AG04449 (cell line): ENCODE data around the gene PSMC6.
"Not testable (repeated sequence)": the region's sequence is repeated elsewhere in the genome, so short reads cannot be mapped to it uniquely, and the experiment has no call there.

Experiments used
- CTCF ChIA-PET: fragments of 350-600 bp; formaldehyde crosslinking; extraction: SDS; loops from one replicate; lab custom pipeline; 2021; ENCODE audit warnings: antibody characterized with exemption; lab: Yijun Ruan, JAX
- POLR2A ChIA-PET: fragments of 400-600, 350-600 bp; formaldehyde crosslinking; extraction: SDS; loops from one replicate; lab custom pipeline; 2020; ENCODE audit warnings: antibody characterized with exemption, inconsistent platforms; lab: Yijun Ruan, JAX
- DNase-seq: peaks from one replicate; pipeline ENCODE4 v3.0.0-alpha.2; 2010; ENCODE audit warnings: low read depth, low spot score
- H3K4me3 ChIP-seq: 2 replicates; pipeline ENCODE4 v1.5.1; 2011; ENCODE audit warnings: low read depth, mild to moderate bottlenecking, control low read depth, low read length
- CTCF ChIP-seq: IDR thresholded peaks from one replicate; pipeline ENCODE4 v1.5.1; 2011; ENCODE audit warnings: mild to moderate bottlenecking, moderate library complexity, low read length, control low read depth, inconsistent platforms; ENCODE audit not compliant: insufficient read depth; ENCODE audit errors: missing control alignments

Gene PSMC6

GRCh38 chr14:52706286-52706685 is 714 bp upstream of the PSMC6 start:
- POLR2A ChIA-PET = no interaction called here

GRCh38 chr14:52711666-52712065 is 4.7 kb downstream of the PSMC6 start:
- POLR2A ChIA-PET = no interaction called here
- no peak for DNase-seq
- no peak overlapping the region for H3K4me3 ChIP-seq
- TF ChIP-seq CTCF = no peak
- CTCF ChIA-PET = interaction anchor here (0.7 kb wide), 1 partner anchor 17 kb away, joined by 3 read pairs; no protein-coding TSS in a partner anchor

More at GRCh38 chr14:52706286-52706685, 714 bp upstream of the PSMC6 start:
- H3K4me3 ChIP-seq = peak overlapping the region; percentile 87
- DNase-seq = no peak
- TF ChIP-seq CTCF = no peak
- CTCF ChIA-PET = no interaction called here

- no peak overlapping the region for H3K4me3 ChIP-seq
- ChIA-PET CTCF (interaction anchor here (0.8 to 1.6 kb wide), 2 partner anchors 8 to 13 kb away, joined by 3 read pairs; partner anchors contain the start of gene STYX), POLR2A (interaction anchor here (0.9 kb wide), 1 partner anchor 26 kb away, joined by 3 read pairs; no protein-coding TSS in a partner anchor)
- no peak for DNase-seq
- no peak for TF ChIP-seq CTCF
Observed at GRCh38 chr14:52716155-52716554, 9.2 kb downstream of the PSMC6 start.

GRCh38 chr14:52723514-52724359 is 16.7 kb downstream of the PSMC6 start:
- POLR2A ChIA-PET = interaction anchor here (0.5 kb wide), 1 partner anchor 9 kb away, joined by 3 read pairs; no protein-coding TSS in a partner anchor
- no peak overlapping the region for H3K4me3 ChIP-seq
- CTCF ChIA-PET = interaction anchor here (1.1 kb wide), 1 partner anchor 8 kb away, joined by 3 read pairs; no protein-coding TSS in a partner anchor

GRCh38 chr14:52724360-52724644 is 17.3 kb downstream of the PSMC6 start:
- CTCF ChIA-PET = interaction anchor here (1.1 kb wide), 1 partner anchor 8 kb away, joined by 3 read pairs; no protein-coding TSS in a partner anchor
- POLR2A ChIA-PET = interaction anchor here (0.5 kb wide), 1 partner anchor 8 kb away, joined by 3 read pairs; no protein-coding TSS in a partner anchor
- H3K4me3 ChIP-seq = no peak overlapping the region
- DNase-seq = no peak
- TF ChIP-seq CTCF = no peak

More at GRCh38 chr14:52723514-52724359, 16.7 kb downstream of the PSMC6 start:
- DNase-seq = no peak
- no peak for TF ChIP-seq CTCF

- CTCF ChIA-PET = interaction anchor here (1.4 kb wide), 1 partner anchor 10 kb away, joined by 4 read pairs; no protein-coding TSS in a partner anchor
- POLR2A ChIA-PET, DNase-seq, H3K4me3 ChIP-seq: not testable (repeated sequence)
Observed at GRCh38 chr14:52727509-52727908, 20.5 kb downstream of the PSMC6 start.

- not testable (repeated sequence) for DNase-seq, H3K4me3 ChIP-seq
- ChIA-PET CTCF (interaction anchor here (1.4 to 1.5 kb wide), 2 partner anchors 12 to 17 kb away, joined by 3 read pairs; no protein-coding TSS in a partner anchor), POLR2A (interaction anchor here (1.2 kb wide), 1 partner anchor 578 kb away, joined by 3 read pairs; no protein-coding TSS in a partner anchor)
Observed at GRCh38 chr14:52729035-52729434, 22.0 kb downstream of the PSMC6 start.
